DMS 273 treated with DMSO at 0.1 percent for 48 hours (cell line): ENCODE results near the gene CTSW.

Experiments used
- DNase-seq: peaks from one replicate; lab custom pipeline; 2025; lab: John Stamatoyannopoulos, UW

Gene CTSW

GRCh38 chr11:65856689-65857499 lies 22.7 kb upstream of the CTSW start:
- DNase-seq: no peak

GRCh38 chr11:65857500-65857852 lies 22.2 kb upstream of the CTSW start:
- DNase-seq: no peak

GRCh38 chr11:65857853-65858680 lies 21.6 kb upstream of the CTSW start, which contains the start of gene CFL1:
TSS of gene CFL1 (minus strand) at chr11:65858180. CDS start at chr11:65858099, 81 bp downstream.
- DNase-seq: peak; percentile 87

- no peak for DNase-seq
Measured at GRCh38 chr11:65858681-65859087, 21.0 kb upstream of the CTSW start.

- peak; percentile 93 for DNase-seq
Measured at GRCh38 chr11:65859095-65859811, 20.4 kb upstream of the CTSW start.

- no peak for DNase-seq
Measured at GRCh38 chr11:65859812-65860277, 19.8 kb upstream of the CTSW start.

- peak; percentile 87 for DNase-seq
Measured at GRCh38 chr11:65860278-65861164, 19.1 kb upstream of the CTSW start, which contains the start of gene MUS81. TSS of gene MUS81 (plus strand) at chr11:65860433. CDS start at chr11:65860754, 321 bp downstream.

GRCh38 chr11:65861165-65861505 lies 18.5 kb upstream of the CTSW start:
- DNase-seq: no peak

GRCh38 chr11:65861533-65862183 lies 18.0 kb upstream of the CTSW start:
- DNase-seq: no peak

- no peak for DNase-seq
Measured at GRCh38 chr11:65862191-65862735, 17.4 kb upstream of the CTSW start.

GRCh38 chr11:65862941-65863888 lies 16.4 kb upstream of the CTSW start:
- DNase-seq: no peak

- DNase-seq: no peak
Measured at GRCh38 chr11:65863889-65864705, 15.5 kb upstream of the CTSW start.

GRCh38 chr11:65864706-65865471 lies 14.7 kb upstream of the CTSW start:
- DNase-seq: no peak

GRCh38 chr11:65865550-65866172 lies 14.0 kb upstream of the CTSW start:
- DNase-seq: no peak

- no peak for DNase-seq
Measured at GRCh38 chr11:65866509-65867283, 12.9 kb upstream of the CTSW start.

GRCh38 chr11:65867284-65868071 lies 12.2 kb upstream of the CTSW start:
- DNase-seq: no peak
